MM.1S (cell line): ENCODE data around the gene KIDINS220.

Experiments
- DNase-seq: peaks from one replicate; pipeline ENCODE4 v3.0.0-alpha.2; 2015
- H2AFZ ChIP-seq: fragments of 300-600 bp; sonication (generic); 2 replicates; pipeline ENCODE4 v1.6.0; 2016; ENCODE audit warnings: antibody characterized with exemption, low read length
- H3F3A ChIP-seq: fragments of 300-600 bp; sonication (generic); 2 replicates; pipeline ENCODE4 v1.6.1; 2016; ENCODE audit warnings: mild to moderate bottlenecking, antibody characterized with exemption, low read length, moderate library complexity, mixed read lengths; ENCODE audit not compliant: insufficient read depth
- H3K27ac ChIP-seq: fragments of 300-600 bp; sonication (generic); 2 replicates; pipeline ENCODE4 v1.5.1; 2016; ENCODE audit warnings: mild to moderate bottlenecking, low read length
- H3K27me3 ChIP-seq: fragments of 300-600 bp; sonication (generic); replicated peaks from 2 replicates; pipeline ENCODE4 v1.6.0; 2016; ENCODE audit warnings: low read length; ENCODE audit not compliant: insufficient read depth
- H3K36me3 ChIP-seq: fragments of 300-600 bp; sonication (generic); replicated peaks from 2 replicates; pipeline ENCODE4 v1.6.1; 2016; ENCODE audit warnings: mild to moderate bottlenecking, low read length, mixed read lengths; ENCODE audit not compliant: insufficient read depth
- H3K4me1 ChIP-seq: fragments of 300-600 bp; sonication (generic); 2 replicates; pipeline ENCODE4 v1.6.1; 2016; ENCODE audit warnings: low read length, mixed read lengths
- H3K4me2 ChIP-seq: fragments of 300-600 bp; sonication (generic); 2 replicates; pipeline ENCODE4 v1.6.0; 2016; ENCODE audit warnings: low read depth, low read length
- H3K4me3 ChIP-seq: fragments of 300-600 bp; sonication (generic); 2 replicates; pipeline ENCODE4 v1.5.1; 2016; ENCODE audit warnings: low read length, mixed read lengths
- H3K79me2 ChIP-seq: fragments of 300-600 bp; sonication (generic); 2 replicates; pipeline ENCODE4 v1.6.1; 2016; ENCODE audit warnings: mixed run types, low read length, mixed read lengths
- H3K9ac ChIP-seq: fragments of 300-600 bp; sonication (generic); 2 replicates; pipeline ENCODE4 v1.6.1; 2016; ENCODE audit warnings: low read length, mixed read lengths
- H3K9me2 ChIP-seq: fragments of 300-600 bp; sonication (generic); replicated peaks from 2 replicates; pipeline ENCODE4 v1.6.1; 2016; ENCODE audit warnings: mild to moderate bottlenecking, low read length, mixed read lengths; ENCODE audit not compliant: insufficient read depth
- H3K9me3 ChIP-seq: fragments of 300-600 bp; sonication (generic); replicated peaks from 2 replicates; pipeline ENCODE4 v1.6.1; 2016; ENCODE audit warnings: mild to moderate bottlenecking, low read length, mixed read lengths; ENCODE audit not compliant: insufficient read depth
- H4K20me1 ChIP-seq: fragments of 300-600 bp; sonication (generic); 2 replicates; pipeline ENCODE4 v1.6.1; 2016; ENCODE audit warnings: mild to moderate bottlenecking, low read length, moderate library complexity, mixed read lengths; ENCODE audit not compliant: insufficient read depth
- EZH2 ChIP-seq: fragments of 300-600 bp; sonication (generic); optimal IDR thresholded peaks from 2 replicates; pipeline ENCODE3; 2017; ENCODE audit warnings: low read depth, mild to moderate bottlenecking, antibody characterized with exemption, low read length, mixed read lengths
- EZH2phosphoT487 ChIP-seq: fragments of 300-600 bp; sonication (generic); IDR thresholded peaks from 2 replicates; pipeline ENCODE4 v1.6.1; 2018; ENCODE audit warnings: antibody characterized with exemption, low read length
- TF ChIP-seq, protein P1 (sequence below): fragments of 300-600 bp; sonication (generic); IDR thresholded peaks from 2 replicates; pipeline ENCODE4 v1.5.1; 2016; ENCODE audit warnings: antibody characterized with exemption, low read length, mixed read lengths

The KIDINS220 gene

DNA sequence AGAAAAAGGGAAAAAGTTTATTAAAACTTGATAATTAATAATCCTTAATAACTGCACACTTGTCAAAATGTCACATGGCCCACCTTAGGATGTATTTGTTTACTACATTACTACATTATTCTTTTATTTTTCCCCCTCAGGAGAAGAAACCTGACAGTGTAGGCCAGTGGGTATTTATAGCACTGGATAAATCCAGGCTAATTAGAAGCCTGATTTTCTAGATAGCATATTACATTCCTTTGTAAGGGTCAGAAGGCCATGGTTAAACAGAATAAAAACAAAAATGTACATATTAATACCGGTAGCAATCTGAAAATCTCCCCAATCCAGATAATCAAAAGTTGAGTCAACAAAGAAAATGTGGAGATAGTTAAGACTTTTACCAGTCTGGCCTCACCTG is 21.5 kb upstream of the KIDINS220 start:
- no peak overlapping the region for H3K4me3 ChIP-seq
- no peak overlapping the region for H3K4me2 ChIP-seq
- H3K27me3 ChIP-seq = no peaks in the 10 kb centered on the region
- no peaks in the 10 kb centered on the region for H3K9me2 ChIP-seq
- H3K9me3 ChIP-seq = no peaks in the 10 kb centered on the region
- H3F3A ChIP-seq = no peaks in the 10 kb centered on the region
- no peaks in the 10 kb centered on the region for H3K36me3 ChIP-seq
- H4K20me1 ChIP-seq = no peaks in the 10 kb centered on the region
- H3K79me2 ChIP-seq = no peaks in the 10 kb centered on the region
- no peaks in the 10 kb centered on the region for H3K4me1 ChIP-seq
- no peak overlapping the region for H3K27ac ChIP-seq
- no peak overlapping the region for H2AFZ ChIP-seq
- TF ChIP-seq EZH2 = no peak
- no peak for TF ChIP-seq EZH2phosphoT487
- TF ChIP-seq, protein P1, sequence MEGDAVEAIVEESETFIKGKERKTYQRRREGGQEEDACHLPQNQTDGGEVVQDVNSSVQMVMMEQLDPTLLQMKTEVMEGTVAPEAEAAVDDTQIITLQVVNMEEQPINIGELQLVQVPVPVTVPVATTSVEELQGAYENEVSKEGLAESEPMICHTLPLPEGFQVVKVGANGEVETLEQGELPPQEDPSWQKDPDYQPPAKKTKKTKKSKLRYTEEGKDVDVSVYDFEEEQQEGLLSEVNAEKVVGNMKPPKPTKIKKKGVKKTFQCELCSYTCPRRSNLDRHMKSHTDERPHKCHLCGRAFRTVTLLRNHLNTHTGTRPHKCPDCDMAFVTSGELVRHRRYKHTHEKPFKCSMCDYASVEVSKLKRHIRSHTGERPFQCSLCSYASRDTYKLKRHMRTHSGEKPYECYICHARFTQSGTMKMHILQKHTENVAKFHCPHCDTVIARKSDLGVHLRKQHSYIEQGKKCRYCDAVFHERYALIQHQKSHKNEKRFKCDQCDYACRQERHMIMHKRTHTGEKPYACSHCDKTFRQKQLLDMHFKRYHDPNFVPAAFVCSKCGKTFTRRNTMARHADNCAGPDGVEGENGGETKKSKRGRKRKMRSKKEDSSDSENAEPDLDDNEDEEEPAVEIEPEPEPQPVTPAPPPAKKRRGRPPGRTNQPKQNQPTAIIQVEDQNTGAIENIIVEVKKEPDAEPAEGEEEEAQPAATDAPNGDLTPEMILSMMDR = no peak
- no peak overlapping the region for H3K9ac ChIP-seq
- no peak for DNase-seq

DNA sequence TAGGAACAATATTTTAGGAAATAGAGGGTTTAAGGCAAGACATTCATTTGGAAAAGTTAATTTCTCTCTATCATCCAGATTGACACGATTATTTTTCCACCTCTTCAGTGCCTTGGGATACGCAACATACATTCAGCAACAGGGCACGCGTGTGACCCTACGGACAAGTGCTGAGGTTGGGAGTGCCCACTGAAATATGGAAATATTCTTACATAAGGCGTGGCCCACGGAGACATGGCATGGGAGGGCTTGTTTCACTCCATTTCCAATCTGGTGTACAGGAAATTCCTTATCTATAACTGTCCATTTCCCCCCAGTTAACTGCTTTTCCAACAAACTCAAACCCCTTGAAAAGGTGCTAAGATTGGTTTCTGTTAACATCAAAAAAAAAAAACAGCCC is 20.9 kb upstream of the KIDINS220 start:
- H3K9ac ChIP-seq = no peak overlapping the region
- no peaks in the 10 kb centered on the region for H3K4me1 ChIP-seq
- no peaks in the 10 kb centered on the region for H4K20me1 ChIP-seq
- H3K79me2 ChIP-seq = no peaks in the 10 kb centered on the region
- no peaks in the 10 kb centered on the region for H3F3A ChIP-seq
- no peak overlapping the region for H3K27ac ChIP-seq
- no peaks in the 10 kb centered on the region for H3K9me3 ChIP-seq
- TF ChIP-seq EZH2 = no peak
- TF ChIP-seq, protein P1 = no peak
- no peak for TF ChIP-seq EZH2phosphoT487
- DNase-seq = no peak
- H3K4me3 ChIP-seq = no peak overlapping the region
- H3K36me3 ChIP-seq = no peaks in the 10 kb centered on the region
- H3K27me3 ChIP-seq = no peaks in the 10 kb centered on the region
- H3K4me2 ChIP-seq = no peak overlapping the region
- no peak overlapping the region for H2AFZ ChIP-seq
- no peaks in the 10 kb centered on the region for H3K9me2 ChIP-seq

DNA sequence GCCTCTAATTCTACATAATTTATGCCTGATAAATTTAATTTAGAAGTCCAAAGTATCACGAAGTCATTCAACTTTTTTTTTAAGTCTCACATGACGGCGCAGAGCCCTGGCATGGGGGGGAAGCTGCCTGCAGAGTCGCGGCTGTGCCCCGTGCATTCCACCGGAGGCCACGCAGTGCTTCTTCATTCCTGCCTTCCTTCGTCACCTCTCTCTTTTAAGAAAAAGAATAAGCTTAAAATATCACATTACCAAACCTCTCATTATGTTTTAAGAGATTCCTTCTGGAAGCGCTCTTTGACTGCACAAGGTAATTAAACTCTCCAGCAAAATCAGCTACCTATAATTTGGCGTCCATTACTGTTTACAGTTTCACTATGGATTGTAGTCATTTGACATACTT is 20.3 kb upstream of the KIDINS220 start:
- Histone ChIP-seq H3F3A (no peaks in the 10 kb centered on the region), H3K27ac (no peak overlapping the region), H3K27me3 (no peaks in the 10 kb centered on the region), H3K4me1 (no peaks in the 10 kb centered on the region), H3K9me2 (no peaks in the 10 kb centered on the region), H3K9ac (no peak overlapping the region), H3K9me3 (no peaks in the 10 kb centered on the region), H3K4me3 (no peak overlapping the region), H3K4me2 (no peak overlapping the region), H2AFZ (no peak overlapping the region), H4K20me1 (no peaks in the 10 kb centered on the region), H3K79me2 (no peaks in the 10 kb centered on the region), H3K36me3 (no peaks in the 10 kb centered on the region)
- no peak for DNase-seq
- TF ChIP-seq EZH2 (no peak), EZH2phosphoT487 (no peak)
- TF ChIP-seq, protein P1 = no peak
